Loucy (cell line): ENCODE measurements around the gene ITGB5.

ENCODE experiments used
- CTCF ChIP-seq: fragments of 200-600 bp; sonication (generic); conservative IDR thresholded peaks from 2 replicates; pipeline ENCODE4 v1.5.1; 2014; ENCODE audit warnings: mild to moderate bottlenecking, antibody characterized with exemption, low read length
- EZH2phosphoT487 ChIP-seq: fragments of 200-600 bp; IDR thresholded peaks from 2 replicates; pipeline ENCODE4 v1.6.1; 2018; ENCODE audit warnings: antibody characterized with exemption, mild to moderate bottlenecking, moderate library complexity, borderline replicate concordance

GRCh38 chr3:124920718-124921117 lies 33.6 kb upstream of the ITGB5 start:
- no peak for TF ChIP-seq CTCF
- TF ChIP-seq EZH2phosphoT487, result no peak
